ENCODE results near the gene GRAMD1C.
"Not testable (repeated sequence)": the region's sequence is repeated elsewhere in the genome, so short reads cannot be mapped to it uniquely, and the experiment has no call there.

Gene GRAMD1C

GRCh38 chr3:113849841-113850240, 11.3 kb downstream of the GRAMD1C start:
- not testable (repeated sequence) for H3K27ac ChIP-seq (ENCODE audit: low read depth, low read length); H3K9ac ChIP-seq (ENCODE audit: low read length in 5 of 5); H3K36me3 ChIP-seq (ENCODE audit: control insufficient read depth in 5 of 5, insufficient read depth in 5 of 5, low read length in 5 of 5); H3K4me3 ChIP-seq (ENCODE audit: low read depth in 1 of 5, low read length in 5 of 5); H3K9me3 ChIP-seq (ENCODE audit: control insufficient read depth in 5 of 5, low read length in 5 of 5); H3K27me3 ChIP-seq (ENCODE audit: control insufficient read depth in 5 of 5, insufficient read depth in 4 of 5, low read length in 5 of 5); H3K4me1 ChIP-seq (ENCODE audit: control insufficient read depth in 5 of 5, insufficient read depth in 5 of 5, low read length in 5 of 5)

DNA sequence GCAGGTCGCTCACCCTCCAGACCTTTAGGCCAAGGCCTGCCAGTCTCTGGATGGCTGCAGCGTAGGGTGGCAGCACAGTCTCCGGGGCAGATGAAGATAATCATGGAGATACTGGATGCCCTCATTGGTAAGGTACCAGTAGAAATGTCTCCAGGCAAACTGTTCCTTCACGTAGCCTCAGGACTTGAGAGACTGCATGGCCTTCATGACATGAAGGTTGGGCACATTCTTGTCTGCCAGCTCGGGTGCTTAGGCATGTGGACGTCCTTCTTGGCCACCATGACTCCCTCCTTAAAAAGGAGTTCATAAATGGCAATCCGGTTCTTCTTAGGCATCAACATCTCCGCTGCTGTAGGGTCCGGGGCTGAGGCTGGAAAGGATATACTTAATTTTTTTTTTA, 11.8 kb downstream of the GRAMD1C start:
- not testable (repeated sequence) for H3K4me1 ChIP-seq (ENCODE audit: control insufficient read depth in 5 of 5, insufficient read depth in 5 of 5, low read length in 5 of 5); H3K27me3 ChIP-seq (ENCODE audit: control insufficient read depth in 5 of 5, insufficient read depth in 4 of 5, low read length in 5 of 5); H3K9me3 ChIP-seq (ENCODE audit: control insufficient read depth in 5 of 5, low read length in 5 of 5); H3K9ac ChIP-seq (ENCODE audit: low read length in 5 of 5); H3K4me3 ChIP-seq (ENCODE audit: low read depth in 1 of 5, low read length in 5 of 5); H3K36me3 ChIP-seq (ENCODE audit: control insufficient read depth in 5 of 5, insufficient read depth in 5 of 5, low read length in 5 of 5); H3K27ac ChIP-seq (ENCODE audit: low read depth, low read length)

DNA sequence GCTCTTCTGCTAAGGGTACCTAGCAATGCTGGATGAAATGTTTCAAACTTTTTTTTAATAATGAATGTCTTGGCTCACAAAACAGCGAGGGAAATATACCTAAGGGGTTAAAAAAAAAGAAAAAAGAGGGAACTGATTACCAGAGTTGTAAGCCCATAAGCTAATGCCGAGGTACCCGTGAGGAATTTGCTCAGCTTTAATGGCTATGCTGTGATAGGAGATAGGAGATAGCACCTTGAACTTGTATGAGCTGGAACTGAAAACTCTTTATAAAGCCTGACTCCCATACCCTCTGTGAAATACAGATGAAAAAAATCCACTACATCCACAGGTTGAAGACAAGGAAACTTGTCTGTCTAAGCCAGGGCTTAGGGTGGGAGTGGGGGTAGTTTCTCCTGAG, 13.9 kb downstream of the GRAMD1C start:
- Histone ChIP-seq H3K4me3 (ENCODE audit: low read depth in 1 of 5, low read length in 5 of 5) (no peak overlapping the region), H3K9me3 (ENCODE audit: control insufficient read depth in 5 of 5, low read length in 5 of 5) (no peaks in the 10 kb centered on the region), H3K4me1 (ENCODE audit: control insufficient read depth in 5 of 5, insufficient read depth in 5 of 5, low read length in 5 of 5) (no peaks in the 10 kb centered on the region), H3K27me3 (ENCODE audit: control insufficient read depth in 5 of 5, insufficient read depth in 4 of 5, low read length in 5 of 5) (no peaks in the 10 kb centered on the region), H3K36me3 (ENCODE audit: control insufficient read depth in 5 of 5, insufficient read depth in 5 of 5, low read length in 5 of 5) (no peaks in the 10 kb centered on the region), H3K9ac (ENCODE audit: low read length in 5 of 5) (no peak overlapping the region), H3K27ac (ENCODE audit: low read depth, low read length) (no peak overlapping the region)

DNA sequence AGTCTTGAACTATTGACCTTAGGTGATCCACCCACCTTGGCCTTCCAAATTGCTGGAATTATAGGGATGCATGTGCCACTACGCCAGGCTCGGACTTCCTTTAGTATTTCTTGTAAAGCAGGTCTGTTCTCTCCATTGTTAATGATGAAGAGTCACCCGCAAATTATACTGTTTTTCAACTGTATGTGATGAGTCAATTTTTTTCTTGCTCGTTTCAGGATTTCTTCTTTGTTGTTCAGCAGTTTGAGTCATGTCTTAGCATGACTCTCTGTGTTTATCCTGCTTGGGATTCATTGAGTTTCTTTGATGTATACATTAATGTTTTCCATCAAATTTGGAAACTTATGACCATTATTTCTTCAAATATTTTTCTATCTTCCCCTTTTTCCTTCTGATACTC, 28.9 kb downstream of the GRAMD1C start:
- H3K4me1 ChIP-seq (ENCODE audit: control insufficient read depth in 5 of 5, insufficient read depth in 5 of 5, low read length in 5 of 5): no peaks in the 10 kb centered on the region
- H3K4me3 ChIP-seq (ENCODE audit: low read depth in 1 of 5, low read length in 5 of 5): no peak overlapping the region
- H3K36me3 ChIP-seq (ENCODE audit: control insufficient read depth in 5 of 5, insufficient read depth in 5 of 5, low read length in 5 of 5): no peaks in the 10 kb centered on the region
- H3K9ac ChIP-seq (ENCODE audit: low read length in 5 of 5): no peak overlapping the region
- H3K27me3 ChIP-seq (ENCODE audit: control insufficient read depth in 5 of 5, insufficient read depth in 4 of 5, low read length in 5 of 5): no peaks in the 10 kb centered on the region
- H3K9me3 ChIP-seq (ENCODE audit: control insufficient read depth in 5 of 5, low read length in 5 of 5): peaks cover 0 to 5% (median 3%) of the 10 kb centered on the region in 5 donors
- no peak overlapping the region for H3K27ac ChIP-seq (ENCODE audit: low read depth, low read length)

DNA sequence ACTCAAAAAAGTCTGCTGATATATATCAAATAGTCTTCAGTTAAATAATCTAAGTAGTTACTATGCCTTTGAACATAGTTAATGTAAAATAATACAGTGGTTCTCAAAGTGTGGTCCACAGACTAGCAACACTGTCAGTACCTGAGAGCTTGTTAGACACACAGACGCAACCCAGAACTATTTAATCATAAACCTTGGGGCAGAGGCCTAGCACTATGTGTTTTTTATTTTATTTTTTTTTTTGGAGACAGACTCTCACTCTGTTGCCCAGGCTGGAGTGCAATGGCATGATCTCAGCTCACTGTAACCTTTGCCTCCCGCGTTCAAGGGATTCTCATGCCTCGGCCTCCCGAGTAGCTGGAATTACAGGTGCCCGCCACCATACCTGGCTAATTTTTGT, 34.7 kb downstream of the GRAMD1C start:
- Histone ChIP-seq H3K9ac (ENCODE audit: low read length in 5 of 5) (no peak overlapping the region), H3K9me3 (ENCODE audit: control insufficient read depth in 5 of 5, low read length in 5 of 5) (no peaks in the 10 kb centered on the region), H3K4me1 (ENCODE audit: control insufficient read depth in 5 of 5, insufficient read depth in 5 of 5, low read length in 5 of 5) (peaks cover 0 to 5% (median 0%) of the 10 kb centered on the region in 5 donors), H3K4me3 (ENCODE audit: low read depth in 1 of 5, low read length in 5 of 5) (no peak overlapping the region), H3K27ac (ENCODE audit: low read depth, low read length) (no peak overlapping the region), H3K36me3 (ENCODE audit: control insufficient read depth in 5 of 5, insufficient read depth in 5 of 5, low read length in 5 of 5) (no peaks in the 10 kb centered on the region), H3K27me3 (ENCODE audit: control insufficient read depth in 5 of 5, insufficient read depth in 4 of 5, low read length in 5 of 5) (no peaks in the 10 kb centered on the region)

DNA sequence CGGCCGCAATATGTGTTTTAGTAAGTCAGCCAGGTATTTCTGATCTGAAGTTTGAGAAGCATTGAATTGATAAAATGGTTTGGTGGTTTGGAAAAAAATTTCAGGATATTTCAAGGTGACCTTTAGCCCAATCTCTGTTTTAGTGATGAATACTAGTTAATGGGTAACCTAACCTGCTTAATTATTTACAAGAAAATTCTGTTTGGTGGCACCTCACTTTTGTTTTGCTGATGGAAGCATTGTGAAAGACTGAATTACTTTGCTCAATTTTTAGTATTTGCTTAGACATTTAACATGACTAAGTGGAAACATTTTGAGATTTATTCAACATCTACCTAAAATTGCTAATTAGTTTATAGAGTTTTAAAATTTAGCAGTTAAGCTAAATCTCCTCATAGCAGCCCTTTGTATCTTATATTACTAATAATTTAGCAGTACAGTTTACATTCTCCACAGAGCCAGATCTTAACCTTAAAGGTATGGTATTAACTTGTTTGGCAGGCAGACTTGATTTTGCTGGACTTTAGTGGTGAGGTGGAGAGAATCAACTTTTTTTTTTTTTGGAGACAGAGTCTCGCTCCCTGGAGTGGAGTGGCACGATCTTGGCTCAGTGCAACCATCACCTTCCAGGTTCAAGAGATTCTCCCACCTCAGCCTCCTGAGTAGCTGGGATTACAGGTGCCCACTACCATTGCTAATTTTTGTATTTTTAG, 35.4 kb downstream of the GRAMD1C start:
- Histone ChIP-seq H3K27me3 (ENCODE audit: control insufficient read depth in 5 of 5, insufficient read depth in 4 of 5, low read length in 5 of 5) (no peaks in the 10 kb centered on the region), H3K9ac (ENCODE audit: low read length in 5 of 5) (no peak overlapping the region), H3K27ac (ENCODE audit: low read depth, low read length) (no peak overlapping the region), H3K9me3 (ENCODE audit: control insufficient read depth in 5 of 5, low read length in 5 of 5) (no peaks in the 10 kb centered on the region), H3K4me3 (ENCODE audit: low read depth in 1 of 5, low read length in 5 of 5) (no peak overlapping the region), H3K4me1 (ENCODE audit: control insufficient read depth in 5 of 5, insufficient read depth in 5 of 5, low read length in 5 of 5) (peaks cover 0 to 5% (median 0%) of the 10 kb centered on the region in 5 donors), H3K36me3 (ENCODE audit: control insufficient read depth in 5 of 5, insufficient read depth in 5 of 5, low read length in 5 of 5) (no peaks in the 10 kb centered on the region)

DNA sequence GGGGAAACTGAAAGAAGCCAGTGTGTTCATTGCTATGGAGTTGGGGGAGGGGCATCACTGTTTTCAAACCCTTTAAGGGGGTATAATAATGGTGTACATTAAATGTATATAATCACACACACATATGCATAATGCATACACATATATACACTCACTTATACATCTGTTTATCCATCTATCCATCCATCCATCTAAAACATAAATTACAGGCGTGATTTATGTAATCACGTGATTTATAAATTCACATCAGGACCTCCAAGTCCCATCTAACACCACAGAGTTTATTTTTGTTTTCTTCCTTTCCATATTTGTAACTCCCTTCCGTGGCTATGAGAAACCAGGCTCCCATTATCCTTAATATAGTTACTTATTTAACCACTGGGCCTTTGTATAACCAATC, 39.8 kb downstream of the GRAMD1C start:
- no peaks in the 10 kb centered on the region for H3K36me3 ChIP-seq (ENCODE audit: control insufficient read depth in 5 of 5, insufficient read depth in 5 of 5, low read length in 5 of 5)
- no peak overlapping the region for H3K4me3 ChIP-seq (ENCODE audit: low read depth in 1 of 5, low read length in 5 of 5)
- no peak overlapping the region for H3K9ac ChIP-seq (ENCODE audit: low read length in 5 of 5)
- H3K4me1 ChIP-seq (ENCODE audit: control insufficient read depth in 5 of 5, insufficient read depth in 5 of 5, low read length in 5 of 5): peaks cover 0 to 5% (median 0%) of the 10 kb centered on the region in 5 donors
- H3K27ac ChIP-seq (ENCODE audit: low read depth, low read length): no peak overlapping the region
- H3K9me3 ChIP-seq (ENCODE audit: control insufficient read depth in 5 of 5, low read length in 5 of 5): no peaks in the 10 kb centered on the region
- H3K27me3 ChIP-seq (ENCODE audit: control insufficient read depth in 5 of 5, insufficient read depth in 4 of 5, low read length in 5 of 5): no peaks in the 10 kb centered on the region

- Histone ChIP-seq H3K4me1 (ENCODE audit: control insufficient read depth in 5 of 5, insufficient read depth in 5 of 5, low read length in 5 of 5) (no peaks in the 10 kb centered on the region), H3K9me3 (ENCODE audit: control insufficient read depth in 5 of 5, low read length in 5 of 5) (no peaks in the 10 kb centered on the region), H3K27ac (ENCODE audit: low read depth, low read length) (no peak overlapping the region), H3K36me3 (ENCODE audit: control insufficient read depth in 5 of 5, insufficient read depth in 5 of 5, low read length in 5 of 5) (no peaks in the 10 kb centered on the region), H3K27me3 (ENCODE audit: control insufficient read depth in 5 of 5, insufficient read depth in 4 of 5, low read length in 5 of 5) (no peaks in the 10 kb centered on the region), H3K4me3 (ENCODE audit: low read depth in 1 of 5, low read length in 5 of 5) (no peak overlapping the region), H3K9ac (ENCODE audit: low read length in 5 of 5) (no peak overlapping the region)
Measured at GRCh38 chr3:113885050-113885449, 46.5 kb downstream of the GRAMD1C start.

- Histone ChIP-seq H3K27me3 (ENCODE audit: control insufficient read depth in 5 of 5, insufficient read depth in 4 of 5, low read length in 5 of 5) (no peaks in the 10 kb centered on the region), H3K4me3 (ENCODE audit: low read depth in 1 of 5, low read length in 5 of 5) (no peak overlapping the region), H3K36me3 (ENCODE audit: control insufficient read depth in 5 of 5, insufficient read depth in 5 of 5, low read length in 5 of 5) (no peaks in the 10 kb centered on the region), H3K27ac (ENCODE audit: low read depth, low read length) (no peak overlapping the region), H3K4me1 (ENCODE audit: control insufficient read depth in 5 of 5, insufficient read depth in 5 of 5, low read length in 5 of 5) (no peaks in the 10 kb centered on the region), H3K9me3 (ENCODE audit: control insufficient read depth in 5 of 5, low read length in 5 of 5) (no peaks in the 10 kb centered on the region), H3K9ac (ENCODE audit: low read length in 5 of 5) (no peak overlapping the region)
Measured at GRCh38 chr3:113890256-113890900, 51.8 kb downstream of the GRAMD1C start.

DNA sequence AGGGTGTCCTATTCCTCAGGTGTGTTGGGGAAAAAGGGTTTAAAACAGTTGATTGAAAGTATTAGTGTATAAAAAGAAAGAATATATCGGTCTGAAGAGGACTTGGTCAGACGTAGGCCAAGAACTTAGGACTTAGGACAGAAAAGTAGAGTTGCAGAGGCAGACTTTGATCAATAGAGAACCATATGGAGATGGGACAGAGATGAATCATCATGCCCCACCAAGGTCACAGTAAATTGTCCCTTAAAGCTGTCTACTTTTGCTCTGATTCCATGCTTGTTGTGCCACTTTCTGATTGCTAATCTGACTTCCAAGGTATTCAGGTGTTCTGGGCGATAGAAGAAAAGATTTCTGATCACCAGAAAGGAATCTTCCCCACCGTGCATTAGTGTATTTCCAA, 56.3 kb downstream of the GRAMD1C start:
- no peaks in the 10 kb centered on the region for H3K9me3 ChIP-seq (ENCODE audit: control insufficient read depth in 5 of 5, low read length in 5 of 5)
- no peaks in the 10 kb centered on the region for H3K27me3 ChIP-seq (ENCODE audit: control insufficient read depth in 5 of 5, insufficient read depth in 4 of 5, low read length in 5 of 5)
- H3K36me3 ChIP-seq (ENCODE audit: control insufficient read depth in 5 of 5, insufficient read depth in 5 of 5, low read length in 5 of 5): no peaks in the 10 kb centered on the region
- H3K27ac ChIP-seq (ENCODE audit: low read depth, low read length): no peak overlapping the region
- H3K9ac ChIP-seq (ENCODE audit: low read length in 5 of 5): no peak overlapping the region
- no peak overlapping the region for H3K4me3 ChIP-seq (ENCODE audit: low read depth in 1 of 5, low read length in 5 of 5)
- H3K4me1 ChIP-seq (ENCODE audit: control insufficient read depth in 5 of 5, insufficient read depth in 5 of 5, low read length in 5 of 5): peaks cover 0 to 5% (median 0%) of the 10 kb centered on the region in 5 donors
